HG03025 (cell line): ENCODE data around the gene HDAC7.
"Not testable (repeated sequence)": the region's sequence is repeated elsewhere in the genome, so short reads cannot be mapped to it uniquely, and the experiment has no call there.

Experiments
- ATAC-seq: cut with Tn5 transposase; IDR thresholded peaks from one replicate; pipeline ENCODE4 v1.9.1; 2021; ENCODE audit warnings: mild to moderate bottlenecking, moderate library complexity; ENCODE audit not compliant: unreplicated experiment, low FRiP score

Gene HDAC7

GRCh38 chr12:47816403-47817271, 3.1 kb downstream of the HDAC7 start:
- ATAC-seq: no peak

GRCh38 chr12:47815447-47815846, 4.3 kb downstream of the HDAC7 start:
- ATAC-seq: not testable (repeated sequence)

- ATAC-seq: no peak
Observed at GRCh38 chr12:47814539-47815170, 5.0 kb downstream of the HDAC7 start.

- ATAC-seq: peak; percentile 29
Observed at GRCh38 chr12:47813511-47814196, 6.0 kb downstream of the HDAC7 start.

DNA sequence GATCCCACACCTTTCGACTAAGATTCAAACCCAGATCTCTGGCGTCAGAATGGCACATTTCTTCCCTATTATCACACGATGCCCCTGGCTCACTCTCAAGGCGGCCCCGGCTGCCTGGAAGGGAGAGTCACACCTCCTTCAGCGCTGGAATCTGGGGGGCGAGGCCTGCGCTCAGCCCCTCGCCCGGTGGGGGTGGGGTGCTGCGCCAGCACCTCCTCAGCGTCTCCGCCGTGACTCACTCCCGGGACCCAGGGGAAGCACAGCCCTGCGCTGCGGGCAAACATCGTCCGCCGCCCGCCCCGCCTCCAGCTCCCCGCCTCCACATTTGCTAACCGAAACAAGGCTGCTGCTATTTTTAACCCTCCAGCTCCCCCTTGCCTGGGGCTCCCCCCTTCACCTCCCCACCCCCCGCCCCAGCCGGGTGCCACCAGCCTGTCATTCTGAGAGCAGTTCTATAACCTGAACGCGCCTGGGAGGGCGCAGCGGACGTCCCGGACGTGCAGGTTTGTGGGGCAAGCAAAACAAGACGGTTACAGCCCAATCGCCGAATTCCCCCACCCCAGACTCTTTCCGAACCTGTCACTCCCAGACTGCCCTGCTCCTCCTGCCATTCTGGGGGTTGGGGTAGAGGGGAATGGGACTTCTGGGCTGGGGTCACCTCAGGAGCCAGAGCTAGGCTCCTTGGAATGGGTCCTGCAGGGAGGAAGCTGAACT, 6.7 kb downstream of the HDAC7 start:
- peak; percentile 51 for ATAC-seq

DNA sequence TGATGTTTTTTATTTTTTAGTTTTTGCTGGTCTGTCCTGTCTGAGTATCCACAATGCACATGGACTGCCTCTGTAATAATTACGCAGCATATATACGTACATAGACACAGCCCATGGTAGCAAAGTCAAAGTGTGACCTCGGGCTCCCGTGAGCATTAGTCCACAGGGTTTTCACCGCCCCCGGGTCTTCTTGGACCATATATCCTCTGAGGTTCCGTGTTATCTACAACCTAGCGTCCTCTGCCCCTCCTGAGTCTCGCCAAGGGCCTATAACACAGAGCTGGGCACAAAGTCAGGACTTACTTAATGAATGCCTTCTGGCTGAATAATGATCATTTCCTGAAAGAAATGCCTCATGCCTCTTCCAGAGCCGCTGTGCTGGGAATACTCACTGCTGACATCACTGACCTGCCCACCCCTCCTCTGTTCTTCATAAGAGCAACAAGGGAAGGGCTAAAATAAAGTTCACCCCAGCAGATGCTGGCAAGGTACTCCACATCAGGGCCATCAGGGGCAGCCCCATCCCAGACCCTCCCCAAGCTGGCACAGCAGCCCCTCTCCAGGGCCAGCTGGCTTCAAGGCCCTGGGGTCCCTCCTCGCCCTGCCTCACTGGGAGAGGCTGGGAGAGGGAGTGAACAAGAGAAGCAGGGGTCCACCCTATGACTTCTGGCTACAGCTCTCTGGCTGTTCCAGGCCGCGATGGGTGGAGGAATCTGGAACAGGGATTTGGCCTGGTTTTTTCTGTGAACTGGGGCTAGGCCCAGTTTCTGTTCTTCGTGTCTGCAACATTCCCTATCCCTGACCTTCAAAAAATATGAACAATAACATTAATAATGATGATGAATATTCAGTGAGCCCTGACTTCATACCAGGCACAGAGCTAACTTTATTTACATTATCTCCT, 7.9 kb downstream of the HDAC7 start:
- ATAC-seq: no peak

DNA sequence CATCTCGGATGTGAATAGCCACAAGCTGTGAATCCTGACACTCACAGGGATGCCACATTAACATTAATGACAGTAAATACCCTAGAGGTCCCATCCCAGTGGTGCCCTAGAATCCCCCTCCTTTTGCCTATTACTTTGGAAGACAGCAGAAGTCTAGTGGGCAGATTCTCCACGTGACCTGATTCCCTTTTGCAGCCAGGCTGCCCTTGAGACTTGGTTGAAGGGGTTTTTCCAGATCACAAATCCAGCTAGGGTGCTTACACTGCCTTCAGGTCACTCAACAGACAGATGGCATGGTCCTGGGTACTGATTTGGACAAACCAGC, 8.7 kb downstream of the HDAC7 start:
- no peak for ATAC-seq

DNA sequence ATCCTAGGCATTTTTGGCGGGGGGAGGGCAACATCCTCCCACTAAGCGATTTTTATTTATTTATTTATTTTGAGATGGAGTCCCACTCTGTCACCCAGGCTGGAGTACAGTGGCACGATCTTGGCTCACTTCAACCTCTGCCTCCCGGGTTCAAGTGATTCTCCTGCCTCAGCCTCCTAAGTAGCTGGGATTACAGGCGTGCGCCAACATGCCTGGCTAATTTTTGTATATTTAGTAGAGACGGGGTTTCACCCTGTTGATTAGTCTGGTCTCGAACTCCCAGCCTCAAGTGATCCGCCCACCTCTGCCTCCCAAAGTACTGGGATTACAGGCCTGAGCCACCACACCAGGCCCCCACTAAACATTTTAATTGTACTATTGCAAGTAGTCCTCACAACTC, 10.2 kb downstream of the HDAC7 start:
- ATAC-seq: not testable (repeated sequence)

GRCh38 chr12:47808574-47809365, 10.9 kb downstream of the HDAC7 start:
- ATAC-seq: no peak

DNA sequence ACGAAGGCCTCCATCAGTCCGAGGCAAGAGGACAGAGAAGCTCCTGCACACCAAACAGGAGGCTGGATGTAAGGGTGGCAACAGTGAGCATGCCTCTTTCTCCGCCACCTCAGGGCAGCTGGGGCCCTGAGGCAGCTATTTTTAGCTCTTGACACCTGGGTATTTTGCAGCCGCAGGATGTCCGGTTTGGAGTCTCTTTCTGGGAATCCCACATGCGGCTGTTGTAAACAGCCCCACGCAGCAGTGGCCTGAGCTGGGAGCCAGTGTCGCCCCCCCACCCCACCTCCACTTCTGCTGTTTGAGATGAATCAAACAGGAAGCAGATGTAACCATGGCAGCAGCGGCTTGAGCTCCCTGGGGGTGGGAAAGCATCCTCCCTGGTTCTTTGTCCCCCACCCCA, 11.7 kb downstream of the HDAC7 start:
- ATAC-seq: no peak

GRCh38 chr12:47807338-47807737, 12.4 kb downstream of the HDAC7 start:
- no peak for ATAC-seq

DNA sequence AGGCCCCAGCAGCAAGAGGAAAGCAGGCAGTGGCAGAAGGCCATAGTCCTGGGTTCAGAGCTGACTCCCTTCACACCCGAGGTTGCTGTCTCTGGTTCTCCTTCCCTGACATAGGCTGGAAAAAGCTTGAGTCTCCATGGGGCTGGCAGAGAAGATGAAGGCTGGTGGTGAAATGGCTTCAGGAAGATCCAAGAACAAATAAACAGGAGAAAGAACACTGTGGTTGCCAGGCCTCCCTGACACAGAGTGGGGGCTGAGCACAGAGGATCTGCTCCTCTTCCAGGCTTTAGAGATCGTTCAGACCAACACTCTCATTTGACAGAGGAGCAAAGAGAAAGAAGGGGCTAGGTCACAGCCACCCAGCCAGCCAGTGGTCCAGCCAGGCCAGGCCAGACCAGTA, 14.3 kb downstream of the HDAC7 start:
- no peak for ATAC-seq

DNA sequence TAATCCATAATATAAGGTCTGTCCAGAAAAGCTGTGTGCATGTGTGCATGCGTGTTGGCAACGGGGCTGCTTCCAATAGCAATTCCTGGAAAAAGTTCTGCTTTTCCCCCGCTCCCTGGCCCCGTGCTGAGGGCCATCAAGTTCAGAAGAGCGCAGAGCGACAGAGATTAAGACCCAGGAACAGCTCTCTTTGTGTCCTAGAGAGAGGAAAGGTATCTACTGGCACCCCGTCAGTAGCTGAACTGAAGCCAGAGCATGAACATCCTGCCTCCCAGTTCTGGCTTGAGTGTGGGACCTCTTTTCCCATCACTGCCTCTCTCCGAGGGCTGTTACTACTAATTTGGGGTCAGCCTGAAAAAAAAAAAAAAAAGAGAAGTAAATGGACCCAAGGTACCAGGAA, 15.5 kb downstream of the HDAC7 start:
- no peak for ATAC-seq

DNA sequence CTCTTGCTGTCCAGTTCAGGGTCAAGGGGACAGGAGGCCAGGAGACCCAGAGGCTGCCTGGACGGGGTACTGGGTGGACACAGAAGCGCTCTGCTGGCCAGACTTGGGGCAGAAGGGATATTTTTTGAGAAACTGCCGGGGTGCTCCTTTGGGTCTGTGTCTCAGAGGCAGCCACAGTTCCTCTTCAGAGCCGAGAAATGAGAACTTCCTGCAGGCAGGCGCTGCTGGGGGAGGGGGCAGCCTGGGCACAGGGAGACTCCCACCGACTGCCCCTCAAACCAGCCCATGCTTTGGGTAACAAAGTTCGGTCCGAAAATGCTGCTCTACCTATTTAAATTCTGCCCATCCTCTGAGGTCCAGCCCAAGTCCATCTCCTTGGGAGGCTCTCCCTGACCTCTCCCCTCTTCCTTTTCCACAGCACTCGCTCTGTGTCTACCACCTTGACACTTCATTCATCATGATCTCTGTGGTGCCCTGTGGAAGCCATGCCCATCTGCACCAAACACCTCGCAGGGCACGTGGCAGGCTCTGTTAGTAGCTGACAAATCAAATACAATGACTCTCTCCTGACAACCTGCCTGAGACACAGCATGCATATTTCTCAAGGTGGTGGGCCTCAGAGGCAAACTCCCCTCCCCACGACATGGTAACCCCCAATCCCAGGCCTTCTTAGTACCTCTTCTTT, 16.4 kb downstream of the HDAC7 start:
- ATAC-seq: no peak

DNA sequence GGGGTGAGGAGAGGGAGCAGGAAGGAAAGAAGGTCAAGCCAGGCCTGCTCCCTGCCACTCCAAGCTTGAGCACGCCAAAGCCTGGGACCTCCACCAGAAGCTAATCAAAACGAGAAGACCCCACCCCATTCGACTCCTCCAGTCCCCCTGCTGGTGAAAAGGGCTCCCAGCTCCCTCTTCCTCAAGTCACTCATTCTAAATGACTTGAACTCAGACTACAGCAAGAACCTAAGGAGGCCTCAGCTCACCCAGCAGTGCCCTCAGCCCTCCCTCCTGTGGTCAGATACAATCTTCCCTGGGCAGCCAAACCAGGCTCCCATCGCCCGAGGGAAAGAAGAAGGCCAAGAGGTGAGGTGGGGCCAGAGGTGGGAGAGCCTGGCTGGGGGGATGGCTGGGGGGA, 17.4 kb downstream of the HDAC7 start:
- no peak for ATAC-seq

- ATAC-seq: no peak
Observed at GRCh38 chr12:47801904-47802246, 17.8 kb downstream of the HDAC7 start.

DNA sequence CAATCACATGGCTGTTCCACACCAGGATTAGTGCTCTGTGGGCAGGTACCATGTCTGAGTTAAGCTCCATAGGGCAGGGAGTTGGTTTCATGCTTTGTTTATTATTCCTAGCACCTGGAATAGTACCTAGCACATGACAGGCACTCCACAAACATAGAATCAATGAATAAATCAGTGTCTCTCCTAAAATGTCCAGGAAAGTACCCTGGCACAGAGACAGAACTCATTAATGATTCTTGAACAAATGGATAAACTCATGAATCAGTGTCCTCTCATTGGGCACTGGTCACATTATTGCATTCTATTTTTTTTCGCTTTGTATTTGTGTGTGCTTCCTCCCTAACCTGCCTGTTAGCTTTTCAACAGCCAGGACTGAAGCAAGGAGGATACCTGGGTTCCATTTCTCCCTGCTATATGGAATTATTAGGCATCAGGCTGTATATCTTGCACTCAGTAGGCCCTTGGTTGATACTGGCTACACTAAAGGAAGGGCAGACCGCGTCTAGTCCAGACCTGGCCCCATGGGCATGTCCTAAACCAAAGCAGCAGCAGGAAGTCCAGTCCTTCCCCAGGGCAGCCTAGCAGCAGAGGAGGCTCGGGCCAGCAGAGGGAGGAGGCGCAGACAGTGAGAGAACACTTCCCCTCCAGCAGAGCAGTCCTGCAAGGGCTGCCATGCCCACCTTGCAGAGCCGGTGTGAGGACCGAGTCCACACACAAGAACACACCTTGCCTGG, 18.4 kb downstream of the HDAC7 start:
- no peak for ATAC-seq

- no peak for ATAC-seq
Observed at GRCh38 chr12:47800582-47800981, 19.1 kb downstream of the HDAC7 start.
